ENCODE data around the gene CFAP68.
"Not testable (repeated sequence)": the region's sequence is repeated elsewhere in the genome, so short reads cannot be mapped to it uniquely, and the experiment has no call there.

CFAP68 gene

GRCh38 chr11:111870886-111871692 lies 8.3 kb upstream of the CFAP68 start, which contains the start of gene ALG9:
ALG9 (minus strand) TSS chr11:111871581; CDS start chr11:111871482, 99 bp downstream.
- peak; percentile 81 to 92 (median 86) for DNase-seq

GRCh38 chr11:111871693-111872161 lies 7.6 kb upstream of the CFAP68 start:
- peak in 1 of 4 experiments; percentile 4 for DNase-seq

- DNase-seq: peak in 1 of 4 experiments; percentile 42
Observed at GRCh38 chr11:111878385-111878848, 924 bp upstream of the CFAP68 start.

GRCh38 chr11:111879637-111879960 lies 258 bp downstream of the CFAP68 start:
- DNase-seq: peak in 1 of 4 experiments; percentile 5

- no peak for DNase-seq
Observed at GRCh38 chr11:111882202-111882601, 2.9 kb downstream of the CFAP68 start.

GRCh38 chr11:111885053-111885452 lies 5.7 kb downstream of the CFAP68 start:
- DNase-seq: not testable (repeated sequence)

- no peak for DNase-seq
Observed at GRCh38 chr11:111886032-111886431, 6.7 kb downstream of the CFAP68 start.

- no peak for DNase-seq
Observed at GRCh38 chr11:111886844-111887243, 7.5 kb downstream of the CFAP68 start.

- DNase-seq: peak; percentile 26 to 56 (median 36)
Observed at GRCh38 chr11:111905411-111905810, 26.1 kb downstream of the CFAP68 start.

GRCh38 chr11:111906680-111907079 lies 27.3 kb downstream of the CFAP68 start:
- no peak for DNase-seq

GRCh38 chr11:111908639-111909305 lies 29.4 kb downstream of the CFAP68 start:
- no peak for DNase-seq

- DNase-seq: no peak
Observed at GRCh38 chr11:111909378-111909777, 30.0 kb downstream of the CFAP68 start.

GRCh38 chr11:111910676-111911562 lies 31.6 kb downstream of the CFAP68 start:
- no peak for DNase-seq

- DNase-seq: no peak
Observed at GRCh38 chr11:111911563-111912401, 32.4 kb downstream of the CFAP68 start, which contains the start of gene CRYAB. CRYAB (minus strand) TSS chr11:111911770; CDS start chr11:111911724, 46 bp downstream.

GRCh38 chr11:111912535-111912934 lies 33.2 kb downstream of the CFAP68 start, which contains the start of gene HSPB2:
HSPB2 (plus strand) TSS chr11:111912734; CDS start chr11:111912830, 96 bp downstream.
- DNase-seq: no peak

GRCh38 chr11:111913031-111913861 lies 33.9 kb downstream of the CFAP68 start:
- no peak for DNase-seq

- DNase-seq: no peak
Observed at GRCh38 chr11:111913997-111914396, 34.7 kb downstream of the CFAP68 start.

- DNase-seq: no peak
Observed at GRCh38 chr11:111916768-111917167, 37.4 kb downstream of the CFAP68 start.

GRCh38 chr11:111917312-111917711 lies 38.0 kb downstream of the CFAP68 start:
- no peak for DNase-seq

GRCh38 chr11:111917788-111918187 lies 38.4 kb downstream of the CFAP68 start:
- no peak for DNase-seq
